ENCODE results near the gene TRIP13. TPM values are rescaled to one million over a fixed set of nuclear protein-coding genes. Genes with fewer than 3 reads are reported as not detected.

Gene TRIP13
- total and polyA plus RNA-seq, 9 of the 15 experiments (the other 6 are each of a cell fraction or from before 2014, with no cell fraction given), result 24.1 to 116 (median 53.2) TPM

- peak; percentile 37; the same call in 1 of the 2 replicates for TF ChIP-seq MGA (IDR thresholded peaks at IDR 0.05)
- 0 out of 2 replicates have a peak, but pooled peaks have one; percentile 19 for TF ChIP-seq ZNF175 (CRISPR knock-in tag; IDR thresholded peaks at IDR 0.05; ENCODE audit: low read depth)
- no peak for TF ChIP-seq ATF4 (CRISPR knock-in tag; IDR thresholded peaks at IDR 0.05)
- 0 out of 2 replicates have a peak, but pooled peaks have one; percentile 30 for TF ChIP-seq CBX1 (IDR thresholded peaks at IDR 0.05; ENCODE audit: low read depth)
- peak; percentile 68; the same call in 1 of the 2 replicates for TF ChIP-seq L3MBTL2 (IDR thresholded peaks at IDR 0.05)
Measured at GRCh38 chr5:965604-966344, 73.1 kb downstream of the TRIP13 start (continued).

Measured in K562 (cell line).